Measurements from ENCODE around the gene SLC22A23. TPM values are rescaled to one million over a fixed set of nuclear protein-coding genes. Genes with fewer than 3 reads are reported as not detected.

The SLC22A23 gene
- total RNA-seq, 1 donor from 2014 or later, result 23.8 TPM

DNA sequence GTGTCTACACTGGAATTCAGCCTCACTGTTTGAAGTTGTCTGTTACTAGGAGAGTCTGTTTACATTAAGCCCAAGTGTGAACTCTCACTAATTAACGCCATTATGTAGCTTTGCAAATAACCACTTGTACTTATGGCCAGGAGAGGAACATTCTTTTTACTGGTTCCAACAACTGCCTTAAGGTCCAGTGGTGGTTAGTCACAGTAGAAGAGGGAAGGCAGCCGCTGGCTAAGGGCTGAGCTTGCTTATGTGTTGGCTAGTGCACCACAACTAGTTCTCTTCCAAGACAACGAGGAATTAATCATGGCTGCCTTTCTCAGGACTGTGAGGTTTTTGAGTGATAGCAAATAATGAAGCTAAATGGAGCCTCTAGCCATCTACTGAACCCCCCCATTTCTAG is 14.9 kb upstream of the SLC22A23 start:
- DNase-seq (ENCODE audit: low spot score), result peak; percentile 71

DNA sequence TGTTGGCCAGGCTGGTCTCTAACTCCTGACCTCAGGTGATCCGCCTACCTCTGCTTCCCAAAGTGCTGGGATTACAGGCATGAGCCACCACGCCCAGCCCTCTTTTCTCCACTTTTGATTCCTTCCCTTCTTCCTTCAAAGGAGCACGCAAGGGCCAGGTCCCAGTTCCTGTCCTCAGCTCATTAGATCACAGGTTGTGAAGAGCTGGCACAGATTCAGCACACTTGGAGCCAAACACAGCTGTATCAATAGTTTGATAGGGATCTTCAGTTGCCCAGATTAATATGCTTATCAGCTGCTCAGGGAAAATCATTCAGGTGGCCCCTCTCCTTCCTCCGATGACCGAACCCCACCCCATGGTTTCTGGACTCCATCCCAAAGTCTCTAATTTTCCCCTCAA is 14.4 kb upstream of the SLC22A23 start:
- peak; percentile 11 for DNase-seq (ENCODE audit: low spot score)

DNA sequence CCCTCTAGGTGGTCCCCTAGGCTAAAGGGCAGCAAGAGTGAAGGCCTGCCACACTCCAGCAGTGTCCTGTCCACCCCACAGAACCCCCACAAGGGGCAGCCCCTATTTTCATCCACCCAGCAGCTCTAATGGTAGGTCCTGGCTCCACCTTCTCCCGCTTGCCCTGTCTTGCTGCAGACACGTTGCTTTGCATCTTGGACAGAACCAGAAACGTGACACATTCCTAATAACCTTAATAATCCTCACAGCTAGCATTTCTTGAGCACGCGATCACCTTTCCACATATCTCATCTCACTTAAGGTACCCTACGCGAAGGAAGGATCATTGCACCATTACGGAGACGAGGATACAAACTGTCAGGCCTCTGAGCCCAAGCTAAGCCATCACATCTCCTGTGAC is 11.7 kb upstream of the SLC22A23 start:
- DNase-seq (ENCODE audit: low spot score), result peak; percentile 37

DNA sequence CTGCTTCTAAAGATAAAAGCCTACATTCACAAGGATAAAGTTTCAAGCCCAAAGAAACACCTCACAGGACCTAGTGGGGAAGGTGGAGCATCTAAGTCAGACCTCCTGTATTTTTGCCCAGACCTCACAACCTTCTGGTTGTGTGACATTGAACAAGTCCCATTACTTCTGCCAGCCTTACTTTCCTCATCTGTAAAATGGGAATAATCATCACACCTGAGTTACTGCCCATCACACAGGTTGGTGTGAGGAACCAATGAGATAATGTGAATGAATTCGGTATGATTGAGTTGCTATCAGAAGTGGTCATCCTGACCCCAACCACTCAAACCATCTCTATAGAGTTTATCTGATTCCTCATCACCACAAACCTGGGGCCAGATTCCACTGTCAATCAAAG is 11.1 kb upstream of the SLC22A23 start:
- no peak for DNase-seq (ENCODE audit: low spot score)

DNA sequence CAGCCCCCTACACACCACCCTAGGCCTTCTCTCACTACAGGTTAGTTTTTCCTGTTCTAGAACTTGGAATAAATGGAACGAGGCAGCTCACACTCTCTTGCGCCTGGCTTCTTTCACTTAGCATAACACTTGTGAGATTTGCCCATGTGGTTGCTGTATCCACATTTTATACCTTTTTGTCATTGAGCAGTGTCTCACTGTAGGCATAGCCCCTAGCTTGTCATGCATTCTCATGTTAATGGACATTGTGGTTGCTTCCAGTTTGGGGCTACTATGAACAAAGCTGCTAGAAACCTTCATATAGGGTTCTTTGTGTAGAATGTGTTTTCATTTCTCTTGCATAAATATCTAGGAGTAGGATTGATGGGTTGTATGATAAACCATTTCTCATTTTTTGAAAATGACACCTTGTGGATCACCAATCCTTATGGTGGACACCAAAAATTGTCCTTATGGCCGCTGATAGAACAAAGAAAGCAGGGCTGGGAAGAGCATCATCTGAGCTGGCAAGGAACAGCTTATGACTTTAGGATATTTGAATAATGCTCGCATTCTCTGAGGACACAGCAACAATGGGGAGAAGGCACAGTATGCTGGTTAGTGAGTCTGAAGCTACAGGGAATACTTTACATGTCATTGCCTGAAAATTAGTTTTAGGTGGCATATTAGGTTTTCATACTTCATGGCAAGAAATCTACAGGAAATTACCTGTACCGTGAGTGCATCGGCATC is 9.8 kb upstream of the SLC22A23 start:
- DNase-seq (ENCODE audit: low spot score), result no peak

DNA sequence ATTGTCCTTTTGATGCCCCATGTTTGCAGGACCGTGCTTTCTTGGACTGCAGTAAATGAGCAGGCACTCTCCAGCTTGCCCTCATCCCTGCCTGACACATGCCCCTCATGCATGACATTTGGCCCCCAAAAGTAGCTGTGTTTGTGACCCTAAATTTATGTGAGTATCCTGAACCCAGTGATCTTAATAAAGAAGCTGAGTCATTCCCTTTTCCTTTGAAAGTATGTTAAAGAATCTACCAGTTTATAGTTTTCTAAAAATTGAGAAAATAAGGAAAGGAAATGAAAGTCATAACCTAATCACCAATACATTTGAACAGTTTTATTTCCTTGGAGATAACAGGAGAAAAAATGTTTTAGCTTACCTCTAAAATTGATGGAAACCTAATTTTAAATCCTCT is 3.4 kb upstream of the SLC22A23 start:
- peak; percentile 8 for DNase-seq (ENCODE audit: low spot score)

DNA sequence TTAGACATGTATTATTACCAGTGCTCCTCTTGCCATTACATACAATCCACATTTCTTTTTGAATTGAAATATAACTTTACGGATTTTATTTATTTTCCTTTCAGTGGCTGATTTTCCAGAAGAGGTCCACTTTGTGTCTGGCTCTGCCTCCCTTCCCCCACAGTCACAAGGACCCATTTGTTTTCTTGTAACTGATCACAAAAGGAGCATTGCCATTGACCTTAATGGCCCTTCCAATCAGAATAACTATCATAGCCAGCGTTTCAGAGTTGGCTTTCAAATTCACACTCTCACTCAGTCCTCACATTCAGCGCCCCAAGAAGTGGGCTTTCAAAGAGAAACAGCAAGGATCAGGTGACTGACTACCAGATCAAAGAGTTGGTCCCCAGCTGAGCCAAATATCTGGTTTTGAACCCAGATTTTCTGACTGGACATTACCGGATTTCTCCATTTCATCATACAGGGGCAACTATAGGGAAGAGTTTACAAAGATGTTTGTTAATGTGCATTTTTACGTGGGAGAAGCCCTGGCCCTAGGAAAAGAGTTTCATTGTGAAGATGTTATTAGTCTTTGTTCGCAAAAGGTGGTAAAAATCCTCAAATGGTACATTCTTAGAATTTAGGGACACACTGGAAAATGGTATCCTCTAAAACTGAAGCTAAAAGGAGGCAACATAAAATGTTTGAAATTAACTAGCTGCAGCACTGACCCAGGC is 2.0 kb upstream of the SLC22A23 start:
- no peak for DNase-seq (ENCODE audit: low spot score)

DNA sequence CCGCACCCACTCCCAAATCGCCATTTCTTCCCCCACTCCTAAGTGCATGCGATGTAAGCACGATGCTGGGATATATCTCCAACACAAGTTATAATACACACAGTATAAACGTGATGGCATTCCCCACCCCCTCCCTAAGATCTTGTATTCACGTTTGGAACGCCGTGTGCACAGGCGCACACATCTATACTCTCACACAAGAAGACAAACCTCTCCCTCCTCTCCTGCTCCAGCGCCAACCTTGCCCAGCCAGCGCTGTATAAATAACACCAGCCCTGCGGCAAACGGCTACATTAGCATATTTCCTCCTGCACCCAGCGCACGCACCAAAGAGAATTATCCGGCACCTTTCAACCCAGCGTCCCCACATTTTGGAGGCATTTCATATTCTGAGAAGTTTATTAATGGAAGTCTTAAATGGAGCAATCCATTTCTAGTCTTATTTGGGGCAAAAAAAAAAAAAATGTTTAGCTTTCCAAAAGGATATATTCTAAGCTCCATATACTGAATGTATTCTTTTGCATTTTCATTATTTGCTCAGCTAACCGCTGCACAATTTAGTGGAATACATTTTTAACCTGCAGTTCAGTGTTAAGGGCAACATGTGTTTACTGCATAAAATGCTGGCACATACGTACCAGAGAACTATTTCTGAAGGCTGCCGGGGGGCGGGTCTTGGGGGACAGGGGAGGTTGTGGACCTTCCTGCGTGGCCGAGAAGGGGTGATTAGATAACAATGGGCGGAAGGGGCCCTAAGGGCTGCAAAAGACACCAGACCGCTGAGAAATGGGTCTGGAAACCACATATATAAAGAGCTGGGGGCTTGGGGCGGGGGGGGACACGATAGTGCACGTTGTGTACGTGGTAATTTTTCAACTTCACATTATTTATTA is 1.1 kb upstream of the SLC22A23 start:
- DNase-seq (ENCODE audit: low spot score), result peak; percentile 76

DNA sequence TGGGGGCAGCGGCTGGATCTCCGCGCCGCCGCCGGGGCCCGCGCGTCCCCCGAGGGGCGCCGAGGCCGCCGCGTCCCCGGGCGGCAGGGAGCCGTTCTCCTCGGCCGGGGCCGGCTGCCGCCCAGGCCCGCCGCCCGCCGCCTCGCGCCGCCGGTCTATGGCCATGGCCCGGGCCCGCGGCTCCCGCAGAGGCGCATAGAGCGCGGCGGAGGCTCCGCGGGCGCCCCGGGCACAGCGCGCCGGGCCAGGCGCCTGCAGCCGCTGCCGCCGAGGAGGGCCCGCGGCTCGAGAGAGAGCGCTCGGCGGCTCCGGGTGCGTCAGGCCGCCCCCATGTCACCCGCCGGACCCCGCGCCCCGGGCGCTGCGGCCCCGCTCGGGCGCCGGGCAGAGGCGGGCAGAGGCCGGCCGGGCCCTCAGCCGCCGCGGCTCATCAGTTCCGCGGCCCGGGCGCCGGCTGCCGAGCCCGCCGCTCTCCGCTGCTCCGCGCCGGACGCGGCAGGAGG is 404 bp downstream of the SLC22A23 start:
- peak; percentile 11 for DNase-seq (ENCODE audit: low spot score)

DNA sequence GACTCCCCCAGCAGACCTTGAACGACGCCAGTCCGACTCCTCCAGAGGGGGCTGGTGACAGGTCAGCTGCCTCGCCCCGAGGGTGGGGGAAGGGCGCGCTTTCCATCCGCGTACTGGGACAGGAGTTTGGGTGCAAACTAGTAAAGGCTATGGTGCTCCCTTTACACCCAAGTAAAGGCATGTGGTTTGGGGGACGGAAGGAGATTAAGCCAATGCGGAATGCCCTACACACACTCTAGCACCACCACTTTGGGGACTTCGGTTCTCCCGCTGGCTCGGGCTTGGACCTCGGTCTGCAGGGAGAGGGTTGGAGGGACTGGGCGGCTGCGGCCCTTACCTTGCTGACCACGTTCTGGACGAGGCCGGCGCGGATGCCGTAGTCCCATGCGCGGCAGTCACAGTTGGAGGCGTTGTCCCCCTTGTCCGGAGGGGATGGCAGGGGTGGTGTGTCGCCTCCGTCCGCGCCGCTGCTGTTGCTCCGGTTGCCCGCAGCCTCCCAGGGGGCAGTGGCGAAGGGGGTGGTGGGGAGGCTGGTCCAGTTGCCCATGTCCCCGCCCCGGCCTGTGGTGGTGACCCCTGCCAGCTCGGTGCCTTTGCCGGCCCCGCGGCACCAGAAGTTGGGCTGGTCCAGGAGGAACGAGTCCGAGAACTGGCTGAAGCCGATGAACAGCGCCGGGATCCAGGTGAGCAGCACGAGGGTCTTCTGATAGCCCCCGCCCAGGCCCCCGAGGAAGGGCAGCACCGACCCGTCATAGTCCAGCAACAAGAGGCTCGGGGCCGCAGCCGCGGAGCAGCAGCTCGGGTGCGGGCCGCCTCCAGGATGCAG is 1.1 kb downstream of the SLC22A23 start:
- DNase-seq (ENCODE audit: low spot score), result peak; percentile 91

DNA sequence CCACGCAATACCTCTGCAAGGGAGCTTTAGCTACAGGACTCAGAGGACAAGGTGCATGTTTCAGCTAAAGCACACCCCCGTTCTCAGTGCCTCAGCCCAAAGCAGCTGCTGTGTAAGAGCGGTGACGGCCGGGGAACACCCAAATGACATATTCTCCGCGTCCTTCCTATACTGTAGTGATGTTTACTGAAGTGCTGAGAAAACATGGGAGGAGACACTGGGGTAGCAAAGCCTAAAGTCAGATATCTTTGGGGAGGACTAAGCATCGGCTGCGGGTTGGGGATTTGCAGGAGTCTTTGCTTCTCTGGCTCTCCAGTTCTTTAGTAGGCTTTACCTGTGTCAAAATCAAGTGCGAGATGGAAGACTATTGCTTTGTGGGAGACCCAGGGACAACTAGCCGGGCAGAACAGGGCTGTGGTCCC is 1.7 kb downstream of the SLC22A23 start:
- DNase-seq (ENCODE audit: low spot score), result no peak

DNA sequence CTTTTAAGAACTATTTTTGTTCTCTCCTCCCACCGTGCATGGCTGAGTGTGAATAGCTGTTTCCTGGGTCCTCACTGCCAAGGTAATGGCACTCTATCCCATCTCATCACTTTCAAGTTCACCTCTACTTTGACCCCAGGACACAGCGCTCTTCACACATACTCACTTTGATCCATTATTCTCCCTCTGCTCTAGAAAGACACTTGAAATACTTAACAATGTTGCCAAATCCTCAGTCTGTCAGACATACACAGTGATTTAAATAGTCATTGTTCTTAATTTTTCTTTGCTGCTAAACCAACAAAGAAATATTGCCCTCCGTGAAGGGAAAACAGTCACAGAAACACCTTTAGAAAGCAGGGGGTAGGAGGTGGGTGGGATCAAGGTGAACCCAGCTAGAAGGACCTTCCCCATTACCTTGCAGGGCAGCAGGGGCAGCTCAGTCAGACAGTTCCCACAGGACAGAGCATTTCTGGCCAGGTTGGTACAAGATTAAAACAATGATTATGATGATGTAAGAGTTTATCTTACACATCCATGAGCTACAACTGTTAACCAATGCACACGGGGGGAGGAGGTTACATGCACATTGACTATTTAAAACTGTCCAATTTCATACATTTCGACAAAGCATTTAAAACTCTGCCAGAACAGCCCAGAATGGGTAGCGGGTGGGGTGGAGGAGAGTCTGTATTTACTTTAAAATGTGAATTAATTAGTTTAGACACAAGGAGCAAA is 2.4 kb downstream of the SLC22A23 start:
- DNase-seq (ENCODE audit: low spot score), result peak; percentile 28

DNA sequence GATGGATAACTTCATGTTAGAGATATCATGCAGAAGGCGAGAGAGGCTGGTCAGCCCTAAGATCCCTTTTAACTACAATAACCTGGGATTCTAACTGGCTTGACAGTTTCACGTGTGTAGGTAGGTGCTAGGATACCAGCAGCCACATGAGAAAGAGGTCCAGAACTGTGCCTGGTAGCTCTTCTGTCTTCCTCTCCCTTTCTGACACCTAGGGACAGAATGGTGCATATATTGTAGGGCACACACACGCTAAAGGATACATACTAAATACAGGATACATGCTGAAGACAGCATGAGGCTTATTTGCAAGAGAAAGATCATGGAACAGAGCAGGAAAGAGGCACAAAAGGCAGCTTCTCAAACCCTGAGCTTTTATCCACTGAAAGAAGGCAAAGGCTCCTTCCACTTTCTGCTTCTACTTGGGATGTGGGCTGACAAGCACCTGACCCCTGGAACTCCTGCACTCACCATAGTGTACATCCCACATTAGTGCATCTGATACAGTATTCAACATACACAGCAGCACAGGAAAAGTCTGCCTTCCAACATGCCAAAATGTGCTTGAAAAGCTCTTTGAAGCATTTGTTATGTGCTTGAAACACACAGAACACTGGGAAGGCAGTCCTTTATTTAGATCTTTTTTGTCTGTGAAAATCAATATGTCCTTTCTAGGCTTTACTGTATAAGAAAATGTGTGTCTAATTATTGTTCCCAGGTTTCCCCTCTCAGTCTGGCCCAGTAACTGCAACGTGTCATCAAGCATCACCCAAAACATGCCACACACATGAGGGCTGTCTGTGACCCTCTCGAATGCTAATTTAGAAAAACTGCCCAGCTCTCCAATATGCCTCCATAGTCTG is 3.2 kb downstream of the SLC22A23 start:
- DNase-seq (ENCODE audit: low spot score), result no peak

DNA sequence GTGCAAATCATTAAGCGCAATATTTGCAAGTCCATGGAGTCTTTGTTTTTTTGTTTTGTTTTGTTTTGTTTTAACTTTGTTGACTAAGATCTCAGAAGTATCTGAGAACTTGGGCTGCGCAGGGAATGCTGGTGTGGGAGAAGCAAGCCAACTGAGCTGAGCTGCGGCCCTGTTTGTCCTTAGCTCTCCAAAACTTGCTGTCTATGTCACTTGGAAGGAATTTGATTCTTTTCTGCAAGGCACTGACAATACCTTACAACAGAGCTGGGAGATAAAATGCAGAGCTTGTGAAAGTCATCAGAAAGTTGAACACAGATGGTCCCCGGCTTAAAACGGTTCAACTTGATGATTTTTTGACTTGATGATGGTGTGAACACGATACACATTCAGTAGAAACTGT is 5.4 kb downstream of the SLC22A23 start:
- DNase-seq (ENCODE audit: low spot score), result no peak

DNA sequence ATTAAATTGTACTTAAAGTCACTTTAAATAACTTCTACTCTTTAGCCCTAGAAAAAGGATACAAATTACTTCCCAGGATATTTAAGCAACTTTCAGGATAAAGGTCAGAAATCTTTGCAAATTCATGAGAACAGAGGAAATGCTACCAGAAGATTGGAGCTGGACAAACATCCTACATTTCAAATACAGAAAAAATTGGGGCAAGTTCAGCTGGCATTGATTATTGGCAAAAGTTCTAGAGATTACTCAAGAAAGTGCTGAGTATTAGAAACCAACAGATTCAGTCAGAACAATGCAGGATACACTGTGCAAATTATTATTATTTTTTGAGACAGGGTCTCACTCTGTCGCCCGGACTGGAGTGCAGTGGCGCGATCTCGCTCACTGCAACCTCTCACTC is 6.0 kb downstream of the SLC22A23 start:
- DNase-seq (ENCODE audit: low spot score), result no peak

DNA sequence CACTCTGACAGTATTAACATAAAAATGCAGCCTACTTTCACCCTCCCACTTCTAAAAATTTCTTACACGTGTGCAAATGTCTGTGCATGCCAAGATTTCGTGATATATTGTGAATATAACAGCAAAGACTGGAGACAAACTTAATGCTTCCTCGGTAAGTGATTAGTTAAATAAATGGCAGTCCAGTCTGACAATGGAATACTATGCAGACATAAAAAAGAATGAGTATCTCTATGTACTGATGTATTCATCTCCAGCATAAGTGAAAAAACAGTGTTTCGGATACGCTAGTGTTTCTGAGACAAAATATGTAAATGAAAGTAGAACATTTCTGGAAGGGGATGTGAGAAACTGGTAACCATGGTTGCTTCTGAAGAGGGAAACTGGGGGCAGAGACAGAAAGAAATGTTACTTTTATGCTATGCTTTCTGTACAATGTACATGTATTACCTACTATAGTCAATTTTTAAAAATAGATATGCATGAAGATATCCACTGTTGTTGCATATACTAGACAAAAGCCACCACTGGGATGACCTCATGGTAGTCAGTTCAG is 7.0 kb downstream of the SLC22A23 start:
- DNase-seq (ENCODE audit: low spot score), result no peak

DNA sequence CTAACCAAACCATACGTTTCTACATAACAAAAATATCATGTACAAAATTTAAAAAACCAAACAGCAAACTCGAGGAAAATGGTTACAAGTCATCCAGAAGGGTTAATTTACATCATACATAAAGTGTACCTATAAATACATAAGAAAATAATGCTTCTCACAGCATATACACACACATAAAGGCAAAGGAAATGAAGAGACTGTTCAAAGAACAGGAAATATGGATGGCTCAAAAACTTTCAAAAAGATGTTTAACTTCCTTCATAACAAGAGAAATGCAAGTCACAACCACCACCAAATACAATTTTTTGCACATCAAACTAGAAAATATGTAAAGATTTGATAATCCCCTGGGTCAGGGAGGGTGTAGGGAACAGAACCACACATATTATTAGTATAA is 7.5 kb downstream of the SLC22A23 start:
- no peak for DNase-seq (ENCODE audit: low spot score)

DNA sequence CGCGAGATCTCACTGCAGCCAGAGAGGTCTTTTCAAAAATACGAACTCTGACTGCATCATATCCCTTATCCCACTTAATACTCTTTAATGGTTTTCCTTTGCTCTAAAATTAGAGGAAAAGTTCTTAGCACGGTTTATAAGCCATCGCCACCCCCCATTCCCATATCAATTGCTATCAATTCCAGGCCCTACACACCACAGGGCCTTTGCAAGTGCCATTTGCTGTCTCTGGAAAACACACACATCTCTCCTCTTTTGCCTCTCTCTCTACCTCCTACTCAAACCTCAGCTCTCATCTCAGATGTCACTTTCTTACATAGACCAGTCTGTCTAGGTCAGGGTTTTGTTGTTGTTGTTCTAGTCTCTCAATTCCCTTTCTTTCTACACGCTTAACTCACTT is 9.8 kb downstream of the SLC22A23 start:
- DNase-seq (ENCODE audit: low spot score), result no peak

DNA sequence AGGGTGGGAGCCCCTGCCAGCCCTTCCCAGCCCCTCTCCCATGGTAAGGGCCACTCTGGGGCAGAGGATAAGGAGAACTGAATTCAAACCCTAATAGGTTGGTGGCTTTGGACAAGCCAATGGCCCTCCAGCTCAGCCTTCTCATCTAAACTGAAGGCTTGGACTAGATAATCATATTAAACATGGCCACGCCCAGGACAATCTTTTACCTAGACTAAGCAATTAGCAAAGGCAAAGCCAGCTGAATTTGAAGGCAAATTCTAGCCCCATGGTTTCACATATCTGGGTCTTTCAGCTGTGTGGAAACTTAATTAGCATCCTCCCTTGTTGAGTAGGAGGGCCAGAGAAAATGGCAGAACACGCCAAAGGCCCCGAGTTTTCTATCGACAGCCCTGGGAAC is 10.7 kb downstream of the SLC22A23 start:
- DNase-seq (ENCODE audit: low spot score), result no peak

All from mesenteric fat pad (tissue), 1 donor.